Measurements from ENCODE around the gene THSD7A. TPM values are rescaled to one million over a fixed set of nuclear protein-coding genes. Genes with fewer than 3 reads are reported as not detected.

Gene THSD7A
- total and polyA plus RNA-seq, 2 of the 8 experiments (the other 6 are each of a cell fraction or from before 2014, with no cell fraction given), result 0.44 to 1.2 TPM

GRCh38 chr7:11567571-11567970, 264.4 kb downstream of the THSD7A start (continued):
- no peak for TF ChIP-seq CHD7 (IDR thresholded peaks at IDR 0.05; ENCODE audit: insufficient replicate concordance, low read length)
- no peak for TF ChIP-seq SRF (IDR thresholded peaks at IDR 0.05; ENCODE audit: low read depth, low read length)
- TF ChIP-seq HDAC2 (IDR thresholded peaks at IDR 0.05; ENCODE audit: borderline replicate concordance in 1 of 2, low read depth in 2 of 2, low read length in 2 of 2), result no peak
- TF ChIP-seq TAF1 (IDR thresholded peaks at IDR 0.05; ENCODE audit: low read depth, low read length), result no peak
- no peak for TF ChIP-seq ASH2L (IDR thresholded peaks at IDR 0.05; ENCODE audit: low read length)
- no peak for TF ChIP-seq KDM4A (IDR thresholded peaks at IDR 0.05; ENCODE audit: low read depth, low read length, severe bottlenecking)
- no peak for TF ChIP-seq JUND (IDR thresholded peaks at IDR 0.05; ENCODE audit: low read length)
- no peak for TF ChIP-seq GABPA (IDR thresholded peaks at IDR 0.05; ENCODE audit: borderline replicate concordance, insufficient read depth, low read length)
- no peak for TF ChIP-seq RAD21 (IDR thresholded peaks at IDR 0.05 in 1 of 2, conservative IDR thresholded peaks at IDR 0.05 in 1 of 2; ENCODE audit: low read depth in 2 of 2, low read length in 2 of 2)
- no peak for TF ChIP-seq RXRA (IDR thresholded peaks at IDR 0.05; ENCODE audit: insufficient read depth, low read depth, low read length)

All from H1 (cell line).